ENCODE data around the gene TMEM151B. TPM values are rescaled to one million over a fixed set of nuclear protein-coding genes. Genes with fewer than 3 reads are reported as not detected.

Gene TMEM151B
- total RNA-seq, 2 donors from 2014 or later: 0.22 to 0.51 TPM

DNA sequence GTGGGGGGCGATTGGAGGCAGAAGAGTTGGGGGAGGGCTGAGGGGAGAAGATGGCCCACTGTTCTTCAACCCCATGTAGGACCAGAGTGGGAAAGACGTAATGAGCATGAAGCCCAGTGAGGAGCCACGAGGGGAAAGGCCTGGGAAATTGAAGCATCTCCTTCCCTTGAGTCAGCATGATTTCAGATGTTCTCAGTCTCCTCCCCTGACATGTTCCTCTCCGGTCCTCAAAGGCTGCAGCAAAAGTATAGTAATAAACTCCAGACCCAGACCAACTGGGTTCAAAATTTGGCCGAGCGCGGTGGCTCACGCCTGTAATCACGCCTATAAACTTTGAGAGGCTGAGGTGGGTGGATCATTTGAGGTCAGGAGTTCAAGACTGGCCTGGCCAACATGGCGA is 3.0 kb upstream of the TMEM151B start:
- Histone ChIP-seq H3K9me3 (ENCODE audit: control insufficient read depth, low read length) (no peaks in the 10 kb centered on the region), H3K4me1 (ENCODE audit: control insufficient read depth, insufficient read depth, low read length) (peaks cover 5% of the 10 kb centered on the region), H3K27me3 (ENCODE audit: control insufficient read depth, insufficient read depth, low read length, poor library complexity, severe bottlenecking) (peaks cover 34% of the 10 kb centered on the region), H3K4me3 (ENCODE audit: low read length) (no peak overlapping the region), H3K27ac (ENCODE audit: low read depth, low read length) (no peak overlapping the region), H3K9ac (ENCODE audit: extremely low read depth, low read length, poor library complexity, severe bottlenecking) (no peak overlapping the region), H3K36me3 (ENCODE audit: control insufficient read depth, insufficient read depth, low read length) (no peaks in the 10 kb centered on the region)
- TF ChIP-seq, protein P1, sequence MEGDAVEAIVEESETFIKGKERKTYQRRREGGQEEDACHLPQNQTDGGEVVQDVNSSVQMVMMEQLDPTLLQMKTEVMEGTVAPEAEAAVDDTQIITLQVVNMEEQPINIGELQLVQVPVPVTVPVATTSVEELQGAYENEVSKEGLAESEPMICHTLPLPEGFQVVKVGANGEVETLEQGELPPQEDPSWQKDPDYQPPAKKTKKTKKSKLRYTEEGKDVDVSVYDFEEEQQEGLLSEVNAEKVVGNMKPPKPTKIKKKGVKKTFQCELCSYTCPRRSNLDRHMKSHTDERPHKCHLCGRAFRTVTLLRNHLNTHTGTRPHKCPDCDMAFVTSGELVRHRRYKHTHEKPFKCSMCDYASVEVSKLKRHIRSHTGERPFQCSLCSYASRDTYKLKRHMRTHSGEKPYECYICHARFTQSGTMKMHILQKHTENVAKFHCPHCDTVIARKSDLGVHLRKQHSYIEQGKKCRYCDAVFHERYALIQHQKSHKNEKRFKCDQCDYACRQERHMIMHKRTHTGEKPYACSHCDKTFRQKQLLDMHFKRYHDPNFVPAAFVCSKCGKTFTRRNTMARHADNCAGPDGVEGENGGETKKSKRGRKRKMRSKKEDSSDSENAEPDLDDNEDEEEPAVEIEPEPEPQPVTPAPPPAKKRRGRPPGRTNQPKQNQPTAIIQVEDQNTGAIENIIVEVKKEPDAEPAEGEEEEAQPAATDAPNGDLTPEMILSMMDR (conservative IDR thresholded peaks at IDR 0.05): no peak
- H3K4me3 Mint-ChIP-seq: no peak overlapping the region
- 70 to 86% methylated on average over 3 to 10 of the region's 10 CpGs for WGBS, 2 experiments (ENCODE audit: insufficient coverage in 1 of 2, insufficient read length in 1 of 2)
- no peaks in the 10 kb centered on the region for H3K36me3 Mint-ChIP-seq (ENCODE audit: low read depth)
- H3K27ac Mint-ChIP-seq: no peak overlapping the region
- peaks cover 25% of the 10 kb centered on the region for H3K4me1 Mint-ChIP-seq
- H3K27me3 Mint-ChIP-seq (ENCODE audit: insufficient read depth): peaks cover 65% of the 10 kb centered on the region
- H3K9me3 Mint-ChIP-seq: no peaks in the 10 kb centered on the region
- DNase-seq: no peak

- peak; percentile 94 for DNase-seq
- 0 to 12% methylated on average over 1 to 5 of the region's 5 CpGs for WGBS, 2 experiments (ENCODE audit: insufficient coverage in 1 of 2, insufficient read length in 1 of 2)
- no peak overlapping the region for H3K4me3 ChIP-seq (ENCODE audit: low read length)
- peaks cover 5% of the 10 kb centered on the region for H3K4me1 ChIP-seq (ENCODE audit: control insufficient read depth, insufficient read depth, low read length)
- TF ChIP-seq, protein P1 (conservative IDR thresholded peaks at IDR 0.05): peak; percentile 96
- peaks cover 43% of the 10 kb centered on the region for H3K27me3 ChIP-seq (ENCODE audit: control insufficient read depth, insufficient read depth, low read length, poor library complexity, severe bottlenecking)
- H3K9me3 ChIP-seq (ENCODE audit: control insufficient read depth, low read length): no peaks in the 10 kb centered on the region
- H3K27ac ChIP-seq (ENCODE audit: low read depth, low read length): peak overlapping the region; percentile 36
- Mint-ChIP-seq H3K4me1 (peaks cover 20% of the 10 kb centered on the region), H3K9me3 (no peaks in the 10 kb centered on the region), H3K27me3 (ENCODE audit: insufficient read depth) (peaks cover 74% of the 10 kb centered on the region), H3K27ac (no peak overlapping the region), H3K36me3 (ENCODE audit: low read depth) (no peaks in the 10 kb centered on the region), H3K4me3 (no peak overlapping the region)
- H3K9ac ChIP-seq (ENCODE audit: extremely low read depth, low read length, poor library complexity, severe bottlenecking): no peak overlapping the region
- H3K36me3 ChIP-seq (ENCODE audit: control insufficient read depth, insufficient read depth, low read length): no peaks in the 10 kb centered on the region
These were observed 2.1 kb upstream of the TMEM151B start for GRCh38 chr6:44268095-44268628.

DNA sequence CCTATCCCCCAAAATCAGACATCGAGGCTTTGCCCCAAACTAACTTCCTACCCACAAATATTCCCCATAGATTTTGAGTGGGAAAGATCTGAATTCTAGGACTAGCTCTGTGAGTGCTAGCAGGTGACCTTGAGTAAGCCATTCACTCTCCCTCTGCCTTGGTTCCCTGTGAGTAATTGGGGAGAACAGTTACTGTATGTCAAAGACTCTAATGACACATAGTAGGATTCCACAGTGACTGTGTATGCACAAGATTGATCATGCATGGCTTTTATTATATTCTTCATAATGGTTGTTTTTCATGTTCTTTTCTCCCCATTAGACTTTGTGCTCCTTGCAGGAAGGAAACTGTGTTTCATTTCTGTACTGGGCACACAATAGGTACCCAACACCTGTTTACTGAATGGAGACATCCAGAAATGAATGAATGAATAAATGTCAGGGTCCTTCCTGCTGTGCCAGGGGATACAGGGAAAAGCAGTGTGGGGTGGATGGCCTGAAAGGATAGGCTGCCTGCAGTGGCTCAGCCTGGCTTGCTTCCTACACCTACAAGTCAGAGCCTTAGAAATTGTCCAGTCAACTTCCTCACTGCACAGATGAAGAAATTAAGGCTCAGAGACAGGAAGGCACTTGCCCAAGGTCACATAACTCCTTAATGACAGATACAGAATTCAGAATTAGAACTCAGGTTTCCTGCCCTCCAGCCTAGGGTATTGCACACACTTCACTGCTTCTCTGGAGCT is 901 bp upstream of the TMEM151B start:
- WGBS, 2 experiments (ENCODE audit: insufficient coverage in 1 of 2, insufficient read length in 1 of 2): 100% methylated on average over 1 of the region's 1 CpG; no CpG with 5 or more reads in 1 of the 2 experiments
- no peak overlapping the region for H3K27ac ChIP-seq (ENCODE audit: low read depth, low read length)
- DNase-seq: no peak
- Mint-ChIP-seq H3K27ac (no peak overlapping the region), H3K9me3 (no peaks in the 10 kb centered on the region), H3K4me3 (peak overlapping the region; percentile 55), H3K27me3 (ENCODE audit: insufficient read depth) (peaks cover 77% of the 10 kb centered on the region), H3K4me1 (peaks cover 9% of the 10 kb centered on the region), H3K36me3 (ENCODE audit: low read depth) (no peaks in the 10 kb centered on the region)
- TF ChIP-seq, protein P1 (conservative IDR thresholded peaks at IDR 0.05): no peak
- peaks cover 5% of the 10 kb centered on the region for H3K4me1 ChIP-seq (ENCODE audit: control insufficient read depth, insufficient read depth, low read length)
- H3K9ac ChIP-seq (ENCODE audit: extremely low read depth, low read length, poor library complexity, severe bottlenecking): no peak overlapping the region
- no peaks in the 10 kb centered on the region for H3K9me3 ChIP-seq (ENCODE audit: control insufficient read depth, low read length)
- H3K4me3 ChIP-seq (ENCODE audit: low read length): no peak overlapping the region
- no peaks in the 10 kb centered on the region for H3K36me3 ChIP-seq (ENCODE audit: control insufficient read depth, insufficient read depth, low read length)
- peaks cover 55% of the 10 kb centered on the region for H3K27me3 ChIP-seq (ENCODE audit: control insufficient read depth, insufficient read depth, low read length, poor library complexity, severe bottlenecking)
